HG03060 (cell line): ENCODE measurements around the gene INPP5J.

Source experiments
- ATAC-seq: cut with Tn5 transposase; IDR thresholded peaks from one replicate; pipeline ENCODE4 v1.9.1; 2021; ENCODE audit warnings: low read depth, moderate number of reproducible peaks; ENCODE audit not compliant: unreplicated experiment

Gene INPP5J

GRCh38 chr22:31123292-31123602 lies 481 bp downstream of the INPP5J start:
- no peak for ATAC-seq

GRCh38 chr22:31124290-31124689 lies 1.5 kb downstream of the INPP5J start:
- no peak for ATAC-seq

GRCh38 chr22:31124811-31125465 lies 2.2 kb downstream of the INPP5J start:
- no peak for ATAC-seq

GRCh38 chr22:31125521-31126117 lies 2.9 kb downstream of the INPP5J start:
- no peak for ATAC-seq

- no peak for ATAC-seq
These were observed 3.5 kb downstream of the INPP5J start for GRCh38 chr22:31126128-31126868.

- no peak for ATAC-seq
These were observed 4.1 kb downstream of the INPP5J start for GRCh38 chr22:31126869-31127175.

- ATAC-seq = no peak
These were observed 4.5 kb downstream of the INPP5J start for GRCh38 chr22:31127181-31127772.

GRCh38 chr22:31128156-31128555 lies 5.4 kb downstream of the INPP5J start:
- no peak for ATAC-seq

GRCh38 chr22:31130873-31131272 lies 8.1 kb downstream of the INPP5J start:
- no peak for ATAC-seq

GRCh38 chr22:31133911-31134310 lies 11.1 kb downstream of the INPP5J start:
- no peak for ATAC-seq

GRCh38 chr22:31134688-31135087 lies 11.9 kb downstream of the INPP5J start:
- ATAC-seq = no peak

GRCh38 chr22:31135706-31136105 lies 12.9 kb downstream of the INPP5J start:
- no peak for ATAC-seq

GRCh38 chr22:31136155-31136554 lies 13.4 kb downstream of the INPP5J start:
- ATAC-seq = no peak

- ATAC-seq = no peak
These were observed 13.9 kb downstream of the INPP5J start for GRCh38 chr22:31136711-31137110.

GRCh38 chr22:31137721-31138120 lies 15.0 kb downstream of the INPP5J start:
- ATAC-seq = no peak

- no peak for ATAC-seq
These were observed 15.4 kb downstream of the INPP5J start for GRCh38 chr22:31138126-31138525.

GRCh38 chr22:31139066-31139465 lies 16.3 kb downstream of the INPP5J start:
- no peak for ATAC-seq

GRCh38 chr22:31139866-31140716 lies 17.3 kb downstream of the INPP5J start, which contains the start of gene PLA2G3:
Gene PLA2G3, minus strand, starts transcription at chr22:31140508. Its CDS starts 154 bp downstream, at chr22:31140354.
- ATAC-seq = no peak

- ATAC-seq = no peak
These were observed 18.0 kb downstream of the INPP5J start for GRCh38 chr22:31140746-31141145.

GRCh38 chr22:31141551-31141950 lies 18.8 kb downstream of the INPP5J start:
- no peak for ATAC-seq

- ATAC-seq = no peak
These were observed 19.5 kb downstream of the INPP5J start for GRCh38 chr22:31142285-31142684.
